Measurements from ENCODE around the gene MYH7. TPM values are rescaled to one million over a fixed set of nuclear protein-coding genes. Genes with fewer than 3 reads are reported as not detected.

MYH7 gene
- total RNA-seq, 6 experiments from 2014 or later: 0.30 to 5.6 (median 0.60) TPM

DNA sequence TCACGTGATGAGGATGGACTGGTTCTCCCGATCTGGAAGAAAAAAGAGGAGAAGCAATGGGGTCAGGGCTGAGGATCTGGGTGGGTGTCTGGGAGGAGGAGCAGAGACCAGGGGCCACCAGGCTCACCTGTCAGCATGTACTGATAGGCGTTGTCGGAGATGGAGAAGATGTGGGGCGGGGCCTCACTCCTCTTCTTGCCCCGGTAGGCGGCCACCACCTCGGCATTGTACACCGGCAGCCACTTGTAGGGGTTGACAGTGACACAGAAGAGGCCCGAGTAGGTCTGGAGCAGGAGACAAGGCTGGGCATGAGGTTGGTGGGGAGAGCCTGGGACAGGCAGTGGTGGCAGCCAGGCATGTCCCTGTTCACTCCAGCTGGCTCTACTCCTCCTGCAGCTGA, 30.4 kb downstream of the MYH7 start:
- DNase-seq: no peak
- no peak overlapping the region for H3K4me3 ChIP-seq
- intact Hi-C loops (cut with DNase I): no loop called here
- H3K9me3 ChIP-seq: no peaks in the 10 kb centered on the region
- TF ChIP-seq, protein P1, sequence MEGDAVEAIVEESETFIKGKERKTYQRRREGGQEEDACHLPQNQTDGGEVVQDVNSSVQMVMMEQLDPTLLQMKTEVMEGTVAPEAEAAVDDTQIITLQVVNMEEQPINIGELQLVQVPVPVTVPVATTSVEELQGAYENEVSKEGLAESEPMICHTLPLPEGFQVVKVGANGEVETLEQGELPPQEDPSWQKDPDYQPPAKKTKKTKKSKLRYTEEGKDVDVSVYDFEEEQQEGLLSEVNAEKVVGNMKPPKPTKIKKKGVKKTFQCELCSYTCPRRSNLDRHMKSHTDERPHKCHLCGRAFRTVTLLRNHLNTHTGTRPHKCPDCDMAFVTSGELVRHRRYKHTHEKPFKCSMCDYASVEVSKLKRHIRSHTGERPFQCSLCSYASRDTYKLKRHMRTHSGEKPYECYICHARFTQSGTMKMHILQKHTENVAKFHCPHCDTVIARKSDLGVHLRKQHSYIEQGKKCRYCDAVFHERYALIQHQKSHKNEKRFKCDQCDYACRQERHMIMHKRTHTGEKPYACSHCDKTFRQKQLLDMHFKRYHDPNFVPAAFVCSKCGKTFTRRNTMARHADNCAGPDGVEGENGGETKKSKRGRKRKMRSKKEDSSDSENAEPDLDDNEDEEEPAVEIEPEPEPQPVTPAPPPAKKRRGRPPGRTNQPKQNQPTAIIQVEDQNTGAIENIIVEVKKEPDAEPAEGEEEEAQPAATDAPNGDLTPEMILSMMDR (IDR thresholded peaks at IDR 0.05): no peak
- TF ChIP-seq POLR2A (IDR thresholded peaks at IDR 0.05): no peak
- no peaks in the 10 kb centered on the region for H3K27me3 ChIP-seq
- H3K4me1 ChIP-seq: no peaks in the 10 kb centered on the region
- no peak overlapping the region for H3K27ac ChIP-seq
- H3K36me3 ChIP-seq: no peaks in the 10 kb centered on the region
- no peak for ATAC-seq
- 60% methylated on average over 1 of the region's 10 CpGs for WGBS (ENCODE audit: insufficient coverage, low coverage, low lambda C conversion rate, missing lambda C conversion rate)

DNA sequence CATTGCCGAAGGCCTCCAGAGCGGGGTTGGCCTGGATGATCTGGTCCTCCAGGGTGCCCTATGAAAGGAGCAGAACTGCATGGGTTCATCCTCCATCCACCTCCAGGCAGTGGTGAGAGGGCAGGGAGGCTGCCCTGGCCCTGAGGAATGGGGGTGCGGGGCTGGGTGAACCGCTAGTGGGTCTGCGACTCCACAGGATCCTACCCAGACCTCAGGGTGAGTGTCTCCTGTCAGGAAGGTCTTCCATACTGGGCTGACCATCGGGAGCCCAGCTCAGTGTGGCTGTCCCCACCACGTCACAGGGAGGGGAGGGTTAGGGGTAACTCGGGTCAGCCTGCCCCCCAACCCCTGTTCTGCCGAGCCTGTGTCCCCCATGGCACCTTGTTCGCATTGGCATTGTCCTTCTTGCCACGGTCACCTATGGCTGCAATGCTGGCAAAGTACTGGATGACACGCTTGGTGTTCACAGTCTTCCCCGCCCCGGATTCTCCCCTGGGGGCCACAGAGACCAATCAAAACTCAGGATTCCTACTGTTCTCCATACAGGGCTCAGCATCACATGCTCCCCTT, 31.0 kb downstream of the MYH7 start:
- Histone ChIP-seq H3K4me3 (no peak overlapping the region), H3K36me3 (no peaks in the 10 kb centered on the region), H3K27ac (no peak overlapping the region), H3K4me1 (no peaks in the 10 kb centered on the region), H3K27me3 (no peaks in the 10 kb centered on the region), H3K9me3 (no peaks in the 10 kb centered on the region)
- DNase-seq: no peak
- no peak for ATAC-seq
- WGBS (ENCODE audit: insufficient coverage, low coverage, low lambda C conversion rate, missing lambda C conversion rate): no CpG with 5 or more reads among the region's 14 CpGs
- no peak for TF ChIP-seq POLR2A (IDR thresholded peaks at IDR 0.05)
- TF ChIP-seq, protein P1 (IDR thresholded peaks at IDR 0.05): no peak
- intact Hi-C loops (cut with DNase I): no loop called here

DNA sequence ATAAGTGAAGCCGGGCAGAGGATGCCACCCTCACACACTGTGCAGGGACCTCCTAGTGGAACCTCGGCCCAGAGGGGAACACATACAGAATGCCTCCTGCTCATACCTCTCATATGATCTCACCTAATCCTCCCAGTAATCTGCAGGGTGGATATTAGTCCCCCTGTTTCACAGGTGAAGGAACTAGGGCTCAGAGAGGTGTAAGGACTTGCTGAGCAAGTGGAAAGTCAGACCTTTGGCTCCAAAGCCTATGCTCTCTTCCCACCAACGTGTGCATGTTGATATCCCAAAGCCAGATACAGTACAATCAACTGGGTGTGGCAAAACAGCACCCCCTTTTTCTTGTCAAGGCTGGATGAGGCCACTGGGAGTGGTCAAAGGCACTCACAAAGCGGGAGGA, 31.6 kb downstream of the MYH7 start:
- Histone ChIP-seq H3K4me1 (no peaks in the 10 kb centered on the region), H3K36me3 (no peaks in the 10 kb centered on the region), H3K27me3 (no peaks in the 10 kb centered on the region), H3K4me3 (no peak overlapping the region), H3K9me3 (no peaks in the 10 kb centered on the region), H3K27ac (no peak overlapping the region)
- DNase-seq: no peak
- no peak for ATAC-seq
- intact Hi-C loops (cut with DNase I): no loop called here
- WGBS (ENCODE audit: insufficient coverage, low coverage, low lambda C conversion rate, missing lambda C conversion rate): no CpG with 5 or more reads among the region's 4 CpGs
- no peak for TF ChIP-seq POLR2A (IDR thresholded peaks at IDR 0.05)
- TF ChIP-seq, protein P1 (IDR thresholded peaks at IDR 0.05): no peak

DNA sequence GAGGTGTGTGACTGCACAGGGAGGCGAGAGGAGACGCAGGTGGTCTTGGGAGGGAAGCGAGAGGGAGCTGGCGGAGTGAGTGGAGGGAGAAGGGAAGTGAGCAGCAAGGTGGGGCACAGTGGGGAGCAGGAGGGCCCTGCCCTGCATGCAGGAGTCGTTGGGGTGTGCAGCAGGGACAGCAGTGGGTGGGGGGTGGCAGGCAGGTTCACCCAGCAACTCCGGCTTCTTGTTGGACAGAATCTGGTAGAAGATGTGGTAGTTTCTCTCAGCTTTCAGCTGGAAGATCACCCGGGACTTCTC, 32.4 kb downstream of the MYH7 start:
- Histone ChIP-seq H3K27me3 (no peaks in the 10 kb centered on the region), H3K4me3 (no peak overlapping the region)
- no peak for TF ChIP-seq POLR2A (IDR thresholded peaks at IDR 0.05)
- TF ChIP-seq, protein P1 (IDR thresholded peaks at IDR 0.05): no peak

More for the DNA sequence above, 32.4 kb downstream of the MYH7 start:
- Histone ChIP-seq H3K4me1 (no peaks in the 10 kb centered on the region), H3K36me3 (no peaks in the 10 kb centered on the region), H3K27ac (no peak overlapping the region), H3K9me3 (no peaks in the 10 kb centered on the region)
- DNase-seq: no peak
- no peak for ATAC-seq
- 46% methylated on average over 4 of the region's 7 CpGs for WGBS (ENCODE audit: insufficient coverage, low coverage, low lambda C conversion rate, missing lambda C conversion rate)
- intact Hi-C loops (cut with DNase I): no loop called here
